Fibroblast of villous mesenchyme (primary cell): ENCODE data around the gene PRDX6. TPM values are rescaled to one million over a fixed set of nuclear protein-coding genes. Genes with fewer than 3 reads are reported as not detected.
"Not testable (repeated sequence)": the region's sequence is repeated elsewhere in the genome, so short reads cannot be mapped to it uniquely, and the experiment has no call there.

Experiments used
- DNase-seq: peaks from one replicate; pipeline ENCODE4 v3.0.0-alpha.2; 2010; ENCODE audit warnings: low read depth
- H3K4me3 ChIP-seq: 2 replicates; pipeline ENCODE4 v1.5.1; 2011; ENCODE audit warnings: low read depth, mild to moderate bottlenecking, low read length
- CTCF ChIP-seq: IDR thresholded peaks from 2 replicates; pipeline ENCODE4 v1.5.1; 2012; ENCODE audit warnings: low read depth, mild to moderate bottlenecking, low read length; ENCODE audit not compliant: insufficient read depth
- total RNA-seq: library from RNA; depleted of rRNA; stranded (reverse); fragments of >200 nt; gene quantifications from 2 replicates; pipeline ENCODE4 v1.2.3, GENCODE V29; 2012

Gene PRDX6
- total RNA-seq, 1 donor: 611 TPM

GRCh38 chr1:173507205-173507846 lies 30.2 kb downstream of the PRDX6 start:
- TF ChIP-seq CTCF: no peak
- peak; percentile 60 for DNase-seq
- no peak overlapping the region for H3K4me3 ChIP-seq

GRCh38 chr1:173507847-173508209 lies 30.7 kb downstream of the PRDX6 start:
- no peak overlapping the region for H3K4me3 ChIP-seq
- TF ChIP-seq CTCF: no peak
- DNase-seq: no peak

GRCh38 chr1:173508541-173508940 lies 31.4 kb downstream of the PRDX6 start:
- no peak for TF ChIP-seq CTCF
- no peak for DNase-seq
- no peak overlapping the region for H3K4me3 ChIP-seq

GRCh38 chr1:173509797-173510196 lies 32.7 kb downstream of the PRDX6 start:
- H3K4me3 ChIP-seq: no peak overlapping the region
- no peak for TF ChIP-seq CTCF
- DNase-seq: no peak

- H3K4me3 ChIP-seq, DNase-seq: not testable (repeated sequence)
Observed at GRCh38 chr1:173514503-173514902, 37.4 kb downstream of the PRDX6 start.

- no peak for DNase-seq
Observed at GRCh38 chr1:173520799-173521198, 43.7 kb downstream of the PRDX6 start.

GRCh38 chr1:173523329-173523728 lies 46.2 kb downstream of the PRDX6 start:
- no peak overlapping the region for H3K4me3 ChIP-seq
- no peak for DNase-seq
- TF ChIP-seq CTCF: no peak

More at GRCh38 chr1:173520799-173521198, 43.7 kb downstream of the PRDX6 start:
- no peak overlapping the region for H3K4me3 ChIP-seq
- TF ChIP-seq CTCF: no peak
